IMR-90 (cell line): ENCODE measurements around the gene CAMK2G. TPM values are rescaled to one million over a fixed set of nuclear protein-coding genes. Genes with fewer than 3 reads are reported as not detected.

Experiments used
- ATAC-seq: fragments of 200-7000 bp; cut with Tn5 transposase; 2 replicates; pipeline ENCODE4 v1.9.1; 2020; ENCODE audit warnings: low read depth, mild to moderate bottlenecking, moderate library complexity
- BruUV-seq: library from RNA; stranded (reverse); fragments of 400-500 nt; replicated peaks from 2 replicates; lab custom pipeline; 2021; lab: Mats Ljungman, UMichigan
- CTCF ChIA-PET: fragments of 300-600 bp; formaldehyde crosslinking; extraction: SDS; loops from one replicate; lab custom pipeline; 2021; ENCODE audit warnings: antibody characterized with exemption; lab: Yijun Ruan, JAX
- POLR2A ChIA-PET: fragments of 300-600 bp; sonication (Branson Sonifier 250); formaldehyde crosslinking; loops from one replicate; lab custom pipeline; 2022; ENCODE audit warnings: antibody characterized with exemption; ENCODE audit not compliant: unreplicated experiment; lab: Charles Lee
- DNase-seq: peaks from one replicate; pipeline ENCODE4 v3.0.0; 2013
- H2AFZ ChIP-seq: replicated peaks from 2 replicates; pipeline ENCODE3; 2013; ENCODE audit warnings: low read length, mild to moderate bottlenecking; ENCODE audit not compliant: poor library complexity
- H2AK5ac ChIP-seq: 2 replicates; pipeline ENCODE4 v1.6.1; 2013; ENCODE audit warnings: low read depth, low read length, inconsistent platforms
- H2AK9ac ChIP-seq: replicated peaks from 2 replicates; pipeline ENCODE3; 2013; ENCODE audit warnings: mild to moderate bottlenecking, low read depth, low read length, moderate library complexity; ENCODE audit not compliant: poor library complexity
- H2BK120ac ChIP-seq: 2 replicates; pipeline ENCODE4 v1.6.1; 2013; ENCODE audit warnings: low read depth, low read length, inconsistent platforms
- H2BK15ac ChIP-seq: 3 replicates; pipeline ENCODE4 v1.6.1; 2013; ENCODE audit warnings: low read depth, low read length, inconsistent platforms
- H2BK20ac ChIP-seq: 2 replicates; pipeline ENCODE4 v1.6.1; 2013; ENCODE audit warnings: low read depth, mild to moderate bottlenecking, inconsistent platforms, low read length, moderate library complexity
- H2BK5ac ChIP-seq: 2 replicates; pipeline ENCODE4 v1.6.1; 2013; ENCODE audit warnings: mild to moderate bottlenecking, low read depth, low read length, inconsistent platforms; ENCODE audit not compliant: poor library complexity, severe bottlenecking
- H3K14ac ChIP-seq: replicated peaks from 2 replicates; pipeline ENCODE4 v1.6.1; 2013; ENCODE audit warnings: low read depth, low read length, inconsistent platforms
- H3K18ac ChIP-seq: 2 replicates; pipeline ENCODE4 v1.6.1; 2013; ENCODE audit warnings: low read depth, low read length, control low read depth
- H3K23ac ChIP-seq: 2 replicates; pipeline ENCODE4 v1.6.1; 2013; ENCODE audit warnings: low read depth, low read length, inconsistent platforms
- H3K27ac ChIP-seq: 2 replicates; pipeline ENCODE4 v1.5.1; 2013; ENCODE audit warnings: mild to moderate bottlenecking, control low read depth, low read length; ENCODE audit not compliant: insufficient read depth
- H3K27me3 ChIP-seq: 2 replicates; pipeline ENCODE4 v1.6.1; 2013; ENCODE audit warnings: low read length; ENCODE audit not compliant: control insufficient read depth, insufficient read depth
- H3K36me3 ChIP-seq: 2 replicates; pipeline ENCODE4 v1.6.1; 2013; ENCODE audit warnings: low read length, mixed read lengths; ENCODE audit not compliant: control insufficient read depth, insufficient read depth
- H3K4ac ChIP-seq: 2 replicates; pipeline ENCODE4 v1.6.1; 2013; ENCODE audit warnings: low read depth, low read length, inconsistent platforms
- H3K4me1 ChIP-seq: 2 replicates; pipeline ENCODE4 v1.6.1; 2013; ENCODE audit warnings: low read length, mixed read lengths; ENCODE audit not compliant: control insufficient read depth, insufficient read depth
- H3K4me2 ChIP-seq: 2 replicates; pipeline ENCODE4 v1.6.1; 2013; ENCODE audit warnings: low read depth, mild to moderate bottlenecking, control low read depth, low read length, moderate library complexity
- H3K4me3 ChIP-seq: 2 replicates; pipeline ENCODE4 v1.5.1; 2013; ENCODE audit warnings: low read depth, mild to moderate bottlenecking, control low read depth, low read length, moderate library complexity; ENCODE audit not compliant: insufficient read depth
- H3K56ac ChIP-seq: 2 replicates; pipeline ENCODE4 v1.6.1; 2013; ENCODE audit warnings: low read length, inconsistent platforms; ENCODE audit not compliant: insufficient read depth; ENCODE audit errors: extremely low read depth
- H3K79me1 ChIP-seq, 2 experiments: 2 replicates each; pipeline ENCODE4 v1.6.1; 2013; ENCODE audit warnings: low read length in 2 of 2, inconsistent platforms in 1 of 2, low read depth in 1 of 2
- H3K9ac ChIP-seq: 2 replicates; pipeline ENCODE4 v1.6.1; 2013; ENCODE audit warnings: low read depth, low read length, control low read depth
- H3K9me1 ChIP-seq: 2 replicates; pipeline ENCODE4 v1.6.1; 2013; ENCODE audit warnings: low read length, inconsistent platforms; ENCODE audit not compliant: insufficient read depth
- H3K9me3 ChIP-seq: 2 replicates; pipeline ENCODE4 v1.6.1; 2013; ENCODE audit warnings: low read length; ENCODE audit not compliant: control insufficient read depth, insufficient read depth
- H4K20me1 ChIP-seq: 2 replicates; pipeline ENCODE4 v1.6.1; 2013; ENCODE audit warnings: low read length, inconsistent platforms; ENCODE audit not compliant: insufficient read depth
- H4K5ac ChIP-seq: 2 replicates; pipeline ENCODE4 v1.6.1; 2013; ENCODE audit warnings: mild to moderate bottlenecking, low read depth, low read length, control low read depth
- H4K8ac ChIP-seq, 2 experiments: 2 replicates each; pipeline ENCODE4 v1.6.1; 2013; ENCODE audit warnings: low read depth in 2 of 2, low read length in 2 of 2, control low read depth in 1 of 2, inconsistent platforms in 1 of 2
- H4K91ac ChIP-seq: 2 replicates; pipeline ENCODE4 v1.6.1; 2013; ENCODE audit warnings: low read depth, low read length, inconsistent platforms; ENCODE audit not compliant: insufficient read depth
- BHLHE40 ChIP-seq: fragments of 150-350 bp; IDR thresholded peaks from 2 replicates; pipeline ENCODE4 v1.6.1; 2016; ENCODE audit warnings: mild to moderate bottlenecking, low read depth, low read length
- CHD1 ChIP-seq: IDR thresholded peaks from 2 replicates; pipeline ENCODE4 v1.6.1; 2012; ENCODE audit warnings: low read depth, low read length, improper control_type of control experiment
- FOS ChIP-seq: fragments of 150-350 bp; IDR thresholded peaks from 2 replicates; pipeline ENCODE4 v1.6.1; 2016; ENCODE audit warnings: low read depth, low read length
- MAZ ChIP-seq: IDR thresholded peaks from 2 replicates; pipeline ENCODE4 v1.6.1; 2012; ENCODE audit warnings: low read depth, mild to moderate bottlenecking, low read length, improper control_type of control experiment, moderate library complexity, borderline replicate concordance
- MXI1 ChIP-seq: IDR thresholded peaks from 2 replicates; pipeline ENCODE4 v1.6.1; 2012; ENCODE audit warnings: low read depth, mild to moderate bottlenecking, low read length, moderate library complexity, borderline replicate concordance
- RAD21 ChIP-seq: IDR thresholded peaks from 2 replicates; pipeline ENCODE4 v1.6.1; 2012; ENCODE audit warnings: low read length, improper control_type of control experiment
- RCOR1 ChIP-seq: IDR thresholded peaks from 2 replicates; pipeline ENCODE4 v1.6.1; 2012; ENCODE audit warnings: mild to moderate bottlenecking, low read length, improper control_type of control experiment; ENCODE audit not compliant: insufficient replicate concordance
- RFX5 ChIP-seq: IDR thresholded peaks from 2 replicates; pipeline ENCODE4 v1.8.0; 2012; ENCODE audit warnings: low read depth, mild to moderate bottlenecking, low read length, moderate library complexity
- SMC3 ChIP-seq: fragments of 150-350 bp; IDR thresholded peaks from 2 replicates; pipeline ENCODE4 v1.6.1; 2016; ENCODE audit warnings: low read depth, mild to moderate bottlenecking, antibody characterized with exemption, low read length, moderate library complexity
- WGBS, 2 experiments: methylation state at CpG; one replicate each; pipeline versions ENCODE4 v1.1.5 to v1.1.7; 2013; ENCODE audit warnings: missing lambda C conversion rate in 2 of 2; ENCODE audit not compliant: insufficient read length in 1 of 2; ENCODE audit errors: extremely low coverage in 2 of 2; 5-methylcytosine and 5-hydroxymethylcytosine counted together
- dilution Hi-C: fragments of 300-500 bp; cut with HindIII; formaldehyde crosslinking; loops from one replicate; pipeline ENCODE4 v1.14.3; 2018; ENCODE audit warnings: low sequenced_read_pairs; ENCODE audit not compliant: unreplicated experiment
- in situ Hi-C: fragments of 300-500 bp; cut with MboI; formaldehyde crosslinking; loops from 3 replicates; pipeline ENCODE4 v1.14.3; 2019; ENCODE audit warnings: low sequenced_read_pairs, inconsistent platforms, mixed read lengths
- intact Hi-C: fragments of 100-400 bp; cut with micrococcal nuclease; formaldehyde crosslinking; loops from 2 replicates; pipeline ENCODE4 v1.10.0; 2022
- polyA plus RNA-seq, 3 experiments: library from polyadenylated mRNA; depleted of rRNA; stranded (reverse); fragments of >200 nt; gene quantifications; 2 replicates each; pipeline ENCODE4 v1.2.3, GENCODE V29; 2012; ENCODE audit warnings: low replicate concordance in 1 of 3
- total RNA-seq: library from RNA; depleted of rRNA; stranded (reverse); fragments of >200 nt; gene quantifications from 2 replicates; pipeline ENCODE4 v1.2.3, GENCODE V29; 2012
- TF ChIP-seq, protein P1 (sequence below): fragments of 150-350 bp; IDR thresholded peaks from 2 replicates; pipeline ENCODE4 v1.6.1; 2017; ENCODE audit warnings: mild to moderate bottlenecking, antibody characterized with exemption, low read length, low read depth
- TF ChIP-seq, protein P2 (sequence below): conservative IDR thresholded peaks from 2 replicates; pipeline ENCODE4 v1.5.1; 2012; ENCODE audit warnings: mild to moderate bottlenecking, low read depth, low read length, improper control_type of control experiment
- TF ChIP-seq, protein P3 (sequence below): fragments of 150-350 bp; IDR thresholded peaks from 2 replicates; pipeline ENCODE4 v1.6.1; 2016; ENCODE audit warnings: low read depth, mild to moderate bottlenecking, low read length, moderate library complexity, borderline replicate concordance

CAMK2G gene
- total and polyA plus RNA-seq, 2 of the 4 experiments (the other 2 are of a cell fraction) = 20.4 to 25.4 TPM

DNA sequence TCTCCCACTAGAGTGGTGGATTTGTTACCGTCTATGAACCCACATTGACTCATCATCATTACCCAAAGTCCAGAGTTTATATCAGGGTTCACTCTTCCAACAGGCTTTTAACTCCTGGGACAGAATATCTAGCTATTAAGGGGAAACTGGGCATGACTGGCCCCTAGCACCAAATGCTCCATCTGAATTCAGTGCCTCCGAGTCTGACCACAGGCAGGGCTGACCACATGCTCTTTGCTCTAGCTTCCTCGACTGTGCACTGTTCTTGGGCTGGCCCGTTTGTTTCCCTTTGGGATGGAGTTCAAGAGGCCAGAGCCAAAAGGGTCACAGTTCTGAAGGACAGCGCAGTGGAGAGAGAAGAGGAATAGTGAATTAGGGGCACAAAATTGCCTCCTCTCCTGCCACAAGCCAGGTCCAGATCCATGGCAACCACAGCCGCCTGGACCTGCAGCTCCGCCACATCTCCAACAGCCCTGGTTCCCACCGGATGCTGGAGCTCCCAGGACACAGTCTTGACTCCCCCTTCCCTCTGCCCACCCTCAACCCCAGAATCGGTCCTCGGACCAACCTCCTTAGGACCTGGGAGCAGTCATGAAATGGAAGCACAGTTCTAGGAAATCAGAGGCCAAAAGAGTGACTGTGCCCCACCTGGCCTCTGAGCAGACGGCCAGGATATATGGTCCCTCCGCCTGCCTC lies 16.2 kb downstream of the CAMK2G start:
- in situ Hi-C loops (no loop called here), dilution Hi-C loops (no loop called here), intact Hi-C loops (no loop called here)
- H2AK9ac ChIP-seq = no peak overlapping the region
- H3K4ac ChIP-seq = no peak overlapping the region
- peaks cover 37% of the 10 kb centered on the region for H3K36me3 ChIP-seq
- H3K9me1 ChIP-seq = peaks cover 6% of the 10 kb centered on the region; the same call in 1 of the 2 replicates
- no peak overlapping the region for H3K4me2 ChIP-seq
- H3K4me1 ChIP-seq = peaks cover 6% of the 10 kb centered on the region
- H2BK15ac ChIP-seq = no peak overlapping the region
- ATAC-seq = no peak
- H2BK5ac ChIP-seq = no peak overlapping the region
- CTCF ChIA-PET = interaction anchor here (1.4 kb wide), 1 partner anchor 28 kb away, joined by 3 read pairs; no protein-coding TSS in a partner anchor
- H4K8ac ChIP-seq = no peak overlapping the region
- no peak overlapping the region for H4K91ac ChIP-seq
- TF ChIP-seq CHD1 (no peak), SMC3 (no peak), FOS (no peak), MXI1 (no peak), RAD21 (no peak), RCOR1 (no peak), RFX5 (no peak), BHLHE40 (no peak), MAZ (no peak)
- TF ChIP-seq, protein P1, sequence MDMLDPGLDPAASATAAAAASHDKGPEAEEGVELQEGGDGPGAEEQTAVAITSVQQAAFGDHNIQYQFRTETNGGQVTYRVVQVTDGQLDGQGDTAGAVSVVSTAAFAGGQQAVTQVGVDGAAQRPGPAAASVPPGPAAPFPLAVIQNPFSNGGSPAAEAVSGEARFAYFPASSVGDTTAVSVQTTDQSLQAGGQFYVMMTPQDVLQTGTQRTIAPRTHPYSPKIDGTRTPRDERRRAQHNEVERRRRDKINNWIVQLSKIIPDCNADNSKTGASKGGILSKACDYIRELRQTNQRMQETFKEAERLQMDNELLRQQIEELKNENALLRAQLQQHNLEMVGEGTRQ = no peak
- TF ChIP-seq, protein P2, sequence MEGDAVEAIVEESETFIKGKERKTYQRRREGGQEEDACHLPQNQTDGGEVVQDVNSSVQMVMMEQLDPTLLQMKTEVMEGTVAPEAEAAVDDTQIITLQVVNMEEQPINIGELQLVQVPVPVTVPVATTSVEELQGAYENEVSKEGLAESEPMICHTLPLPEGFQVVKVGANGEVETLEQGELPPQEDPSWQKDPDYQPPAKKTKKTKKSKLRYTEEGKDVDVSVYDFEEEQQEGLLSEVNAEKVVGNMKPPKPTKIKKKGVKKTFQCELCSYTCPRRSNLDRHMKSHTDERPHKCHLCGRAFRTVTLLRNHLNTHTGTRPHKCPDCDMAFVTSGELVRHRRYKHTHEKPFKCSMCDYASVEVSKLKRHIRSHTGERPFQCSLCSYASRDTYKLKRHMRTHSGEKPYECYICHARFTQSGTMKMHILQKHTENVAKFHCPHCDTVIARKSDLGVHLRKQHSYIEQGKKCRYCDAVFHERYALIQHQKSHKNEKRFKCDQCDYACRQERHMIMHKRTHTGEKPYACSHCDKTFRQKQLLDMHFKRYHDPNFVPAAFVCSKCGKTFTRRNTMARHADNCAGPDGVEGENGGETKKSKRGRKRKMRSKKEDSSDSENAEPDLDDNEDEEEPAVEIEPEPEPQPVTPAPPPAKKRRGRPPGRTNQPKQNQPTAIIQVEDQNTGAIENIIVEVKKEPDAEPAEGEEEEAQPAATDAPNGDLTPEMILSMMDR = no peak
- TF ChIP-seq, protein P3, sequence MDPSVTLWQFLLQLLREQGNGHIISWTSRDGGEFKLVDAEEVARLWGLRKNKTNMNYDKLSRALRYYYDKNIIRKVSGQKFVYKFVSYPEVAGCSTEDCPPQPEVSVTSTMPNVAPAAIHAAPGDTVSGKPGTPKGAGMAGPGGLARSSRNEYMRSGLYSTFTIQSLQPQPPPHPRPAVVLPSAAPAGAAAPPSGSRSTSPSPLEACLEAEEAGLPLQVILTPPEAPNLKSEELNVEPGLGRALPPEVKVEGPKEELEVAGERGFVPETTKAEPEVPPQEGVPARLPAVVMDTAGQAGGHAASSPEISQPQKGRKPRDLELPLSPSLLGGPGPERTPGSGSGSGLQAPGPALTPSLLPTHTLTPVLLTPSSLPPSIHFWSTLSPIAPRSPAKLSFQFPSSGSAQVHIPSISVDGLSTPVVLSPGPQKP = no peak
- H3K9me3 ChIP-seq = no peaks in the 10 kb centered on the region
- H4K5ac ChIP-seq = no peak overlapping the region
- DNase-seq = no peak
- no peak overlapping the region for H2AFZ ChIP-seq
- POLR2A ChIA-PET = no interaction called here
- H4K20me1 ChIP-seq = peaks cover 18% of the 10 kb centered on the region; the same call in 1 of the 2 replicates
- no peak overlapping the region for H3K56ac ChIP-seq
- H3K14ac ChIP-seq = no peak overlapping the region
- H3K9ac ChIP-seq = no peak overlapping the region
- no peak overlapping the region for H3K23ac ChIP-seq
- H3K27ac ChIP-seq = no peak overlapping the region
- H3K4me3 ChIP-seq = no peak overlapping the region
- H2AK5ac ChIP-seq = no peak overlapping the region
- no peaks in the 10 kb centered on the region for H3K27me3 ChIP-seq
- no peak overlapping the region for H3K18ac ChIP-seq
- H3K79me1 ChIP-seq = peaks cover 18 to 62% of the 10 kb centered on the region in 2 experiments
- H2BK120ac ChIP-seq = no peak overlapping the region
- H2BK20ac ChIP-seq = no peak overlapping the region
- WGBS, 2 experiments = 88% methylated on average over 1 of the region's 12 CpGs; no CpG with 5 or more reads in 1 of the 2 experiments
- no TSS peak for BruUV-seq
